Endometrial microvascular endothelial cells (primary cell): ENCODE measurements around the gene OR2F1. TPM values are rescaled to one million over a fixed set of nuclear protein-coding genes. Genes with fewer than 3 reads are reported as not detected.

Experiments used
- in situ Hi-C: cut with HindIII; loops from 2 replicates; pipeline ENCODE4 v1.10.0; 2017; ENCODE audit warnings: low sequenced_read_pairs, low pct_unique_long_range_greater_than_20kb; ENCODE audit errors: inconsistent ontology term
- total RNA-seq: library from RNA; depleted of rRNA; stranded (reverse); fragments of >200 nt; gene quantifications from one replicate; pipeline ENCODE4 v1.2.3, GENCODE V29; 2015; ENCODE audit errors: inconsistent ontology term

Gene OR2F1
- total RNA-seq, 1 donor from 2014 or later: not detected

DNA sequence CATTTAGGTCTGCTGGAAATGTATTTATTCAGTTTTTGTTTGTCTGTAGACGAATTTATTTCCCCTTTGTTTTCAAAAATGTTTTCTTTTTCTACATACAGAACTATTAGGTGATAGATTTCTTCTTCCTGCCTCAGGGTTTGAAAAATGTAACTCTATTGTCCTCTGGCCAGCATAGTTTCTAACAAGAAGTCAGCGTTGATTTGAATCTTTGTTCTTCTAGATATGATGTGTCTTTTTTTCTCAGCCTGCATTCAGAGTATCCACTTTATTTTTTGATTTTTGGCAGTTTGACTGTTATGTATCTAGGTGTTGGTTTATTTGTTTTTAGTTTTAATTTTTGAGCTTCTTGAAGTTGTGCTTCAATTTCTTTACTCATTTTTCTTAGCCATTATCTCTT lies 7.5 kb upstream of the OR2F1 start:
- in situ Hi-C loops: no loop called here

DNA sequence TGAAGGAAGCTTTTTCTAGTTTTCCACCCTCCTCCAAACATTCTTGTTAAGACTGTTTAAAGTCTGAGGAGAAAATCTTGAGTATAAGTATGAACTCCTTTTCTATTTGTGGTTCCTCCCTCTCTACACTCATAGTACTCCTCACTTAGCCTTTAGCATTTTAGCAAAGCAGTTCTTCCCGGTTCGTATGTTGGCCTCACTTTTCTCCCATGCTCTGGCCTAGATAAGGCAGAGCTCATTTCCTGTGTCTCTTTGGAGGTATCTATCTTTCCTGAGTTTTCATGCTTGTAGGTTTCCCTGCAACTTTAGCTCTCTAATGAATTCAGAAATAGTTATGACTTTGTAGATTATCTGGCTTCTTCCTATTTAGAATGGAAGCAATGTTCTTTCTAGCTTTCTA lies 5.9 kb upstream of the OR2F1 start:
- in situ Hi-C loops: no loop called here

DNA sequence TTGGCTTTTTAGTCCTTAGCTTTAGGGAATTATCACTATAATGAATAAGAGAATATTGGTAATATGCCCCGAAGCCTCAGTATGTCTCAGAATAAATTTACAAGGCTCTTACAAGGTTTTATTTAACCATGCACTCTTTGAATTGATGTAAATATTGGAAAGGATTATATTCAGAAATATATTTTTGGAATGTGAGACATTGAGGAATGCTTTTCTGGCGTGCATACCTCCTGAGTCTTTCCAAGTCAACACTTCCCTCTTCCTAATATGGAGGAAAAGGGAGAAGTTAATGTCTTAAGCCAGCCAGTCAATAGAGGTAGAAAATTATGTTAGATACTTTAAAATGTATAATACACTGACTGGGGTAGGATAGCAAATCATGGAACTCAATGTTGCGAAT lies 1.2 kb upstream of the OR2F1 start:
- in situ Hi-C loops: no loop called here

DNA sequence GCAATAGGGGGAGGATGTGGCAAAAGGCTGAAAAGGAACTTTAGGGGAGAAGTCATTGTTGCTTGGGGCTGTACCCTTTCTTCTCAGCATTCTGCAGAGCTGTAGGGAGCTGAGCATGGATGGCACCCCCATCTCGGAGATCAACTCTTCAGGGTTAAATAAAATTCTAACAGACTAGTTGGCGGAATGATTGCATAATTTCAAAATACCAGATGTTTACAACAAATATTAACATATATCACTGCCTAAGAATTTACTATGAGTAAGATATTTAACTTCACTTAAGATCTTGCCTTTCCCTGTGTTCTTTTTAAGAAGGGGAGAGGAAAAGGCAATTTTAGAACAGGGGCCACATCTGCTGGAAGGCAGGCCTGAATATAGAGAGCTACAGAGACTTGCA lies 509 bp upstream of the OR2F1 start:
- in situ Hi-C loops: no loop called here

DNA sequence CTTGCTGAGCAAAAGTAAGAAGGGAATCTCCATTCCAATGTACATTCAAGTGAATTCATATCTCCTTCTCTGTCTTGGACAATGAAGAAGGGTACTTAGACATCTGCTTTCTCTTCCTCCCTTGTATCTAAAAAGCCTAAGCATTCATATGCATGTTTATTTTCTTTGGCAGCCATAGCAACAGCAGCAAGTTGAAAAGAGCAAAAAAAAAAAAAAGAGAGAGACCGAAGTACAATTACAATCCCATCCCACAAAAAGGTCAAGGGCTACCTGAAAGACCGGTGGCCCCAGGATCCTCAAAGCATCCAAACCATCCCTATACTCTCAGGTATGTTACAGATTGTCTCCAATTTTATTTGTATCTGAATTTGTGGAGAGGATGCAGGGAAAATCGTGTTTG lies 4.1 kb downstream of the OR2F1 start:
- in situ Hi-C loops: no loop called here

DNA sequence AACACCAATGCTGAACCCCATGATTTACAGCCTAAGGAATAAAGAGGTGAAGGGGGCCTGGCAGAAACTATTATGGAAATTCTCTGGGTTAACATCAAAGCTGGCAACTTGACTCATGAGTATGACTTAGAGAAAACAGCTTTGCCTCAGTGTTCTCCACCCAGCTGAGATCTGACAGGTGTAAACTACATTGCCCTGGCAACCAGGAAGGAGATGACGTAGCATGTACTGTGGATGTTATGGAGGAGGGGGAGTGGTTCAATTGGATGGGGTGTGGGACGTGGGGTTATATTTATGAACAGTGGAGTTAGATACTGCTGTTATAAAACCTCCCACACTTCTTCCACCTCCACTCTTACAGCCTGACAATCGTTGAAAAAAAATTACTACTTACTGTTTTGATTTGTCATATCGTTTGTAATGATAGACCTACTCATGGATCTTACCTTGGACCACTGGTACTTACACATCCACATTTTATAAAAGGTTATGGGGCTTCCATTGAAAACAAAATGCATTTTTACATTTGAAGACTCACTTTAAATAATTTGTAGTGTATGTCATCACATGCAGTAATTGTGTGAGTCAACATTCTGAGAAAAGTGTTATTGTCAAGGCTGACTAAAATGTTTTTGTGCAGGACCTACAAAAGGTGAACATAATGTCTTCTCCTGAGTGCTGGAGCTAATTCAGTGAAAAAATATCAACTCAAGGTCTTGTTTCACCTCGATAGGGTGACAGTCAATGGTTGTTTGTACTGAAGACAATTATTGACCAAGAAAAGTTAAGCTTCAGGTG lies 6.4 kb downstream of the OR2F1 start:
- in situ Hi-C loops: no loop called here

DNA sequence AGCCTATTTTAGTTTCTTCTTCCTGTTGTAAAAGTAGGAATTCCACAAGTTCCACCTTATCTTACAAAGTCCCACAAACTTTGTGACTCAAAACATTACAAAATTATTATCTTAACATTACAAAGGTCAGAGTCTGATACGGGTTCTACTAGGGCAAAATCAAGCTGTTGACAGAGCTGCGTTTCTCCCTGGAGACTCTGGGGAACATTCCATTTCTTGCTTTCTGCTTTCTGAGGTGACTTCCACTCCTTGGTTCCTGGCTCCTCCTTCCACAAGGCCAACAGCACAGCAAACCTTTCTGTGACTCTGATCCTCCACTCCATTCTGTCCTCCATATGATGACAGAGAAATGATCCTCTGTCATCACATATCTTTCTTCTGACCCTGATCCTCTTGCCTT lies 10.6 kb downstream of the OR2F1 start:
- in situ Hi-C loops: no loop called here

DNA sequence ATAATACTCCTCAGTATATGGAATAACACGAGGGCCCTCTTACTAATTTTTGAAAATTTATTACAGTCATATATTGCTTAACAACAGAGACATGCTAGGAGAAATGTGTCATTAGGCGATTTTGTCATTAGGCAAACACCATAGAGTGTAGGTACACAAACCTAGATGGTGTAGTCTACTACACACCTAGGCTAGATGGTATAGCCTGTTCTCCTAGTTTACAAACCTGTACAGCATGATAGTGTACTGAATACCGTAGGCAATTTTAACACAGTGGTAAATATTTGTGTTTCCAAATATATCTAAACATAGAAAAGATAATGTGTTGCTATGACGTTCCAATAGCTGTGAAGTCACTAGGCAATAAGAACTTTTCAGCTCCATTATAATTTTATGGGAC lies 12.8 kb downstream of the OR2F1 start:
- in situ Hi-C loops: no loop called here

DNA sequence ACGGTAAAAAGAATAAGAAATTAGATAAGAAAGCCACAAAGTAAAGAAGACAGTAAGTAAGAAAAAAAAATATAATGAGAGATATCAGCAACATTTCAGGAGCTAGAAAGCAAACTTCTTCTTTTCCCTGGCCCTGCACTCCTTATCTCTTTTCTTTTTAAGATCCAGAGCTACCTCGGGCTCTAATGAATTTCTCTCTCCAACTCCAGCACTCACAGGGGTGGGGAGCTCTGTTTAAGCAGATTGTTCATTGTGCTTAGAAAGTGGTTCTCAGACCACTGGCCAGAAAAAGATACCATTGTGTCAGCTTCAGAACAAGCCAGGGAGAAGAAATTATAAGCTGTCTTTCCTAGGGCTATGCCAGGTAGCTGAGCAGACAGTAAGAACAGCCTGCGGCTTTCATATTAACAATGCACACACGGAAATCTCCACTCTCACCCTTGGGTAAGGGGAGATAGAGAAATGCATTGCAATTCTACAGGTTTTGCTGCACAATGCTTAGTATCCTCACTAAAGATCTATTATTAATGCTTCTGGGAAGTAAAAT lies 19.3 kb downstream of the OR2F1 start:
- in situ Hi-C loops: no loop called here

DNA sequence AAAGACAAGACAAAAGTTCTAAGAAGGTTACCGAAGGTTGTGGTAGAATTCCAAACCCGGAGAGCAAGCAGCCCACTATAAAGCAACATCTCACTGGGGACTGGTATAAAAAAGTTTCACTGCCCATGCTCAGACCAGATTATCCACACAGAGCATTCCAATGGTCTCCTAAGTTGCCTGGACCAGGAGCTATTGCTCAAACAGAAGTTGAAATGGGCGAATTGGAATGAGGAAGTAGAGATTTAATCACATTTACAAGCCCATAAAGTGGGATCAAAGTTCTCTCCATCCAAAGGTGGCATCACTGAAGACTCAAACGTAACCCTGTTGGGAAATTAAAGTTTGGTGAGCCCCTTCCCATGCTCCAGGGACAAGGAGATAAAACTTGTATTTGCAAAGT lies 19.8 kb downstream of the OR2F1 start:
- in situ Hi-C loops: no loop called here

DNA sequence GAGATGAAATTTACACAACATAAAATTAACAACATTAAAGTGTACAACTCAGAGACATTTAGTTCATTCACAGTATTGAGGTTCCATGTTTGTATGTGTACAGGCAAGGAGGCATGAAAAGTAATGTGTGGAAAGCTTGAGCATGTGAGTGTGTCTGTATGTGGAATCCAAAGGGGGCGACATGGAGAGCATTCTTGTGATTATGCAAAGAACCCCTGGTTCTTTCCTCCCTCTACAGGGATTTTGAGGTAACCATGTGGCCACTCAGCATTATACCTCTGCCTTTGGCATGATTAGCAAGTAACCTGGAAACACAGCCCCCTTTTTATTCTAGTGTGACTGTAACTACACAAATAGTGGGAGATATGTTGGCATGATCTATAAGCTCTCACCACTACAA lies 21.0 kb downstream of the OR2F1 start:
- in situ Hi-C loops: no loop called here

DNA sequence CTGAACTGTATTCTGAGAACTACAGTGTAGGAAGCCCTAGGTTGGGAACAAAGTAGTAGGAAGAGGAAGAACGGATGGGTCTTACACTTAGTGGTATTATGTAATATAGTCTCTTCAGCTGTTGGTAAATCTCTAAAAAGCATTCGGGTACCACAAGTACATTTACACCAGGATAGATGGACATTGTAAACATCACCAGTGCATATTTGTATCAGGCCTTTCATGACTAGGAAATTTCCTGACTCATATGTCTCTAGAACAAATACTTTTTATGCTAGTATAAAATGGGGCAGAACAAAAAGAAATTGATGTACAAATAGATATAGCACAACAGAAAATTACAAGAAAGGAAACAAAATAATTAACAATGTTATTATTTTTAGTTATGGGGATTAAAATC lies 23.9 kb downstream of the OR2F1 start:
- in situ Hi-C loops: no loop called here

DNA sequence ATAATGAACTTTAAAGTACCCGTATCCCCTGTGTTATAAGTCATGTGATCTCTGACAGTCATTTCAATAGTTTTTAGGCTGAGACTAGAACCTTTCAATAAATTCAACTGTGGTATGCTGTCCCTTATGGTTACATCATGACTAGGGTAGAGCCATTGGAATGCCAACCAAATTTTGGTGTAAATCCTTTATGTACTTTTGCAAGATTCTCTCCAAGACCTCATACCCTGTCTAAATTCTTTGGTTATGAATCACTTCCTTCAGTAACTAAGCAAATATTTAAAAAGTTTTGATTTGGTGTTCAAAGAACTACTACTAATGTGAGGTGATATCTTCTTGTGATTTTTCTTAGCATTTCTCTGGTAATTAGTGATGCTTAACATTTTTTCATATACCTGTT lies 24.7 kb downstream of the OR2F1 start:
- in situ Hi-C loops: no loop called here

DNA sequence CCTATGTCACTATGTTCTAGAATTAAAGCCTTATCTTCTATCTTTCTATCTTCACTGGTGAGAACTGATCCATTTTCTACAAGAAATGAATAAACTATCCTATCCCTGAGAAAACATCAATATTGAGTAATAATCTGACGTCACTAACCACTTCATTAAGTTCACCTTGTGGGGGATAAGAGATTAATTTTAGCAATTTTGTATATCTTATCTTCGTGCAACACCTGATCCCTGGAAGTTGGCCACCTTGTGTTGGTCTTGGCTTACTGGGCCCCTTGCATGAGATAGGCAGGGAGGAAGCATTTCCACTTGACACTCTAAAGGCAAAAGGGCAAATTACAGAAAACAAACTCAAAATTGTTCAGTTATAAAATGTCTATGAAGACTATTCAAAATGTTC lies 25.4 kb downstream of the OR2F1 start:
- in situ Hi-C loops: no loop called here

DNA sequence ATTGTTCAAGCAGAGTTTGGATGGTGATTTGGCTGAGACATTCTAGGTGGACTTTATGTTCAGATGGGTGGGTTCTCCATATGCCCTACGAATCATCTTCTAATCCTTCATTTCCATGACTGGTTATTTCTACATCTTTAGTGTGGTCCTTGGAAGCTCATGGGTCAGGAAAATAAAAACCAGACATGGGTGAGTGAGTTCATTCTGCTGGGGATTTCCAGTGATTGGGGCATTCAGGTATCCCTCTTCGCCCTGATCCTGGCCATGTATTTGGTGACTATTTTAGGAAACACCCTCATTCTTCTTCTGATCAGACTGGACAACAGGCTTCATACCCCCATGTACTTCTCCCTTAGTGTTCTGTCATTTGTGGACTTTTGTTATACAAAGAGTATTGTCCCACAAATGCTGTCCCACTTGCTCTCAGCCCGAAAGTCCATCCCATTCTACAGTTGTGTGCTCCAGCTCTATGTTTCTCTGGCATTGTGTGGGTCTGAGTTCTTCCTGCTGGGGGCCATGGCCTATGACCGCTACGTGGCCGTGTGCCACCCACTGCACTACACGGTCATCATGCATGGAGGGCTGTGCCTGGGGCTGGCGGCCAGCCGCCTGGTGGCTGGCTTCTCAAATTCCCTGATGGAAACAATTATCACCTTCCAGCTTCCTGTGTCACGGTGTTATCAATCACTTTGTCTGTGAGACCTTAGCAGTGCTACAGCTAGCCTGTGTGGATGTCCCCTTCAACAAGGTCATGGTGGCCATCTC lies 26.3 kb downstream of the OR2F1 start:
- in situ Hi-C loops: no loop called here

DNA sequence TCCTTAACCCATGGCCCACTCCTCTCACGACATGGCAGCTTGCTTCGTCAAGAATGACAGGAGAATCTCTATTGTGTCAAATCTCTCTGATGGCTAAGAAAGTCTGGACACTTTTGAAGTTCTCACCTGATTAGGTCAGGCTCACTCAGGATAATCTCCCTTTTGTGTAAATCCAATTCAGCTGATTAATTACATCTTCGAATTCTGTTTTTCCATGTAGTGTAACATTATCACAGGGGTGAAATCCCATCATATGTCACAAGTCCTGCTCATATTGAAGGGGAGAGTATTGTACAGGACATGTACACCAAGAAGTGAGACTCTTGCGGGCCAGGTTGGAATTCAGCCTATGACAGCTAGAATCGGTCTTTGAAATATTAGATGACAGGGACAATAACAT lies 29.3 kb downstream of the OR2F1 start:
- in situ Hi-C loops: no loop called here

DNA sequence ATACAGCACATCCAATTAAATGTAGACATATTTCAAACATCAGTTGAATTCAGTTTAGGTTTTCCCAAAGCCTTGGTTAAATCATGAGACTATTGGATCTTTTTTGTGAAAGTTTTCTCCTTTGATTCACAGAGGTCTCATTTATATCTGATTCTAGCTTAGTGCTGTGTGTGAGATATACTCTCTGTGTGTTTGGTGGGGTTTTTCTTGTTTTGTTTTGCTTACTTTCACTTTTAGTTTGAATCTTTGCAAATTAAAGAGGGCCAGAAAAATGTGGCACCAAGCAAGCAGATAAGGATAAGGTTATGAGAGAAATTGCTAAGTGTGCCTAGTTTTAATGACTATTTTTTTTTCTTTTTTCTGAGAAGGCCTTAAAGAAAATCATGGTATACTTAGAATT lies 32.9 kb downstream of the OR2F1 start:
- in situ Hi-C loops: no loop called here

DNA sequence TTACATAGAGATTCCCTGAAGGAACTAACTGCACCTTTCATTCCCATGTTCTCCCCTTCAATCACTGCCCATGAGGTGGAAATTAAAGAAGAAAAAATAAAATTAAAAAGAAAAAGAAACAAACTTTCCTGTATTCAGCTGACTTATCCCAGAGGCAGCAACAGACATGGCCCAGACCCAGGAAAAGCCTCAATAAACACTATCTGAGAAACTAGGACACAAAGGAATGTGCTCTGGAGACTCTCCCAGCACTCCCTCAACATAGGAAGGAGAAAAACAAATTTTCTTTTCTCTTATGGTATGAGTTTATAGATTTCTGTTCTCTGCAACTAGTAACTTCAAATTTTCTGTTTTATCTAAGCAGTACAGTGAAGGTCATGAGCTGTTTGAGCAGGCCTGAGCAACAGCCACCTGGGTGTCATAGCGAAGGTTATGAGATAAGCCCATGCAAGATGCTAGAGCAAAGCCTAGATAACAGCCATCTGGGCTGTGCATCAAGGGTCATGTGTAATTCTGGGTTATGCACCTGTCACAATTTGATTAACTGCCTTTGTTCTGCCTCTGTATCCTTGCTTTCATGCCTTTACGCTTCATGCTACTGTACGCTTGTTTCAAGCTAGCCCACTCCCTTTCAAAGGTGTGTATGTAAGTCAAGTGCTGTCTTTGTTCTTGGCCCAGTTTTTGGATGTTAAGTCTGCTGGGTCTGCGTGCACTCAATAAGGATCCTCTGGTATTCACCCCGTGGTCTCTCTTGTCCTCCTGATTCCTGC lies 34.5 kb downstream of the OR2F1 start:
- in situ Hi-C loops: no loop called here

DNA sequence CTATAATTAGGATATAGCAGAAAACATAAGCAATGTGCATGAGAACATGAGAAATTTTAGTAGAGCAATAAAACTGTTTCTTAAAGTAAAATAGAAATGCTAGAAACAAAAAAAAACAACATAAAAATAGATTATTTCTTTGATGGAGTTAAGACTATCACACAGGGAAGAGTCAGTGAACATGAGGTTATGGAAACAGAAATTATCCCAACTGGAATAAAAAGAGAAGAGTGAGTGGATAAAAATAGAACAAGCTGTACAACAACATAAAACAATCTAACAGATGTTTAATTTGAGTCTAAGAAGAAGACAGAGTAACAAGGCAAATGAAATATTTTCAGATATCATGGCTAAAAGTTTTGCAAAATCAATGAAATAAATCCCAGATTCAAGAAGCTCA lies 38.0 kb downstream of the OR2F1 start:
- in situ Hi-C loops: no loop called here

DNA sequence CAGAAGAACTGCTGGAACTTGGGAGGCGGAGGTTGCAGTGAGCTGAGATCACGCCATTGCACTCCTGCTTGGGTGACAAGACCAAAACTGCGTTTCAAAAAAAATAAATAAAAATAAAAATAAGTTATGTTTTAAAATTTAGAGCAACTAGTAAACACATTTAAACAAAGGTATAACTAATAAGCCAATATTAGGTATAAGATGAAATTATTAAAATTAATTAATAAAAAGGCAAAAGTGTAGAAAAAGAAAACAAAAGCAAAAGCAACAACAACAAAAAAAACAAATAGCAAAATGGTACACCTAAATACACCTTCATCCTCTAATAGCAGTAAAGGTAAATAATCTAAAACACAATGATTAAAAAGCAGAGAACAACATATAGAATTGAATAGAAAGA lies 39.3 kb downstream of the OR2F1 start:
- in situ Hi-C loops: no loop called here
